Duodenal mucosa (tissue), 2 donors: ENCODE measurements around the gene MCEE.
"Not testable (repeated sequence)": the region's sequence is repeated elsewhere in the genome, so short reads cannot be mapped to it uniquely, and the experiment has no call there.

ENCODE experiments used
- H3K27ac ChIP-seq: one replicate; pipeline ENCODE4 v1.7.0; 2013; ENCODE audit warnings: low read depth, low read length
- H3K27me3 ChIP-seq, 2 donors: one replicate each; pipeline ENCODE4 v1.7.0; 2013; ENCODE audit warnings: low read length in 2 of 2, control low read depth in 1 of 2; ENCODE audit not compliant: insufficient read depth in 2 of 2, control insufficient read depth in 1 of 2
- H3K36me3 ChIP-seq, 2 donors: one replicate each; pipeline ENCODE4 v1.7.0; 2013; ENCODE audit warnings: low read length in 2 of 2, control low read depth in 1 of 2; ENCODE audit not compliant: insufficient read depth in 2 of 2, control insufficient read depth in 1 of 2
- H3K4me1 ChIP-seq, 2 donors: one replicate each; pipeline ENCODE4 v1.7.0; 2013; ENCODE audit warnings: low read length in 2 of 2, control low read depth in 1 of 2; ENCODE audit not compliant: insufficient read depth in 2 of 2, control insufficient read depth in 1 of 2
- H3K4me3 ChIP-seq, 2 donors: one replicate each; pipeline ENCODE4 v1.7.0; 2013; ENCODE audit warnings: low read length in 2 of 2, low read depth in 1 of 2
- H3K9ac ChIP-seq, 2 donors: one replicate each; pipeline ENCODE4 v1.7.0; 2013; ENCODE audit warnings: low read length in 2 of 2, low read depth in 1 of 2
- H3K9me3 ChIP-seq, 2 donors: one replicate each; pipeline ENCODE4 v1.7.0; 2013; ENCODE audit warnings: low read length in 2 of 2, control low read depth in 1 of 2; ENCODE audit not compliant: control insufficient read depth in 1 of 2

Gene MCEE

GRCh38 chr2:71153585-71154224 lies 23.7 kb upstream of the MCEE start:
- Histone ChIP-seq H3K9me3 (no peaks in the 10 kb centered on the region), H3K9ac (no peak overlapping the region), H3K36me3 (peaks cover 13 to 23% of the 10 kb centered on the region in 2 donors), H3K4me1 (peaks cover 0 to 3% of the 10 kb centered on the region in 2 donors), H3K4me3 (no peak overlapping the region), H3K27ac (no peak overlapping the region), H3K27me3 (peaks cover 0 to 7% of the 10 kb centered on the region in 2 donors)

GRCh38 chr2:71151620-71152019 lies 21.6 kb upstream of the MCEE start:
- H3K27me3 ChIP-seq = peaks cover 0 to 2% of the 10 kb centered on the region in 2 donors
- H3K27ac ChIP-seq = no peak overlapping the region
- no peak overlapping the region for H3K9ac ChIP-seq
- H3K36me3 ChIP-seq = peaks cover 19 to 44% of the 10 kb centered on the region in 2 donors
- no peaks in the 10 kb centered on the region for H3K9me3 ChIP-seq
- H3K4me3 ChIP-seq = no peak overlapping the region
- no peaks in the 10 kb centered on the region for H3K4me1 ChIP-seq

GRCh38 chr2:71150082-71150816 lies 20.2 kb upstream of the MCEE start:
- H3K9me3 ChIP-seq = no peaks in the 10 kb centered on the region
- no peak overlapping the region for H3K27ac ChIP-seq
- no peak overlapping the region for H3K4me3 ChIP-seq
- H3K27me3 ChIP-seq = no peaks in the 10 kb centered on the region
- no peaks in the 10 kb centered on the region for H3K4me1 ChIP-seq
- no peak overlapping the region for H3K9ac ChIP-seq
- peaks cover 26 to 56% of the 10 kb centered on the region in 2 donors for H3K36me3 ChIP-seq

GRCh38 chr2:71148506-71149063 lies 18.6 kb upstream of the MCEE start:
- Histone ChIP-seq H3K27ac (no peak overlapping the region), H3K27me3 (no peaks in the 10 kb centered on the region), H3K9me3 (no peaks in the 10 kb centered on the region), H3K9ac (no peak overlapping the region), H3K4me1 (no peaks in the 10 kb centered on the region), H3K4me3 (no peak overlapping the region), H3K36me3 (peaks cover 41 to 72% of the 10 kb centered on the region in 2 donors)

- H3K4me1 ChIP-seq = no peaks in the 10 kb centered on the region
- H3K36me3 ChIP-seq = peaks cover 54 to 93% of the 10 kb centered on the region in 2 donors
- no peak overlapping the region for H3K27ac ChIP-seq
- H3K9me3 ChIP-seq = no peaks in the 10 kb centered on the region
- no peaks in the 10 kb centered on the region for H3K27me3 ChIP-seq
- H3K4me3 ChIP-seq = no peak overlapping the region
- H3K9ac ChIP-seq = no peak overlapping the region
Measured at GRCh38 chr2:71143782-71144181, 13.8 kb upstream of the MCEE start.

GRCh38 chr2:71136174-71136573 lies 6.1 kb upstream of the MCEE start:
- no peak overlapping the region for H3K9ac ChIP-seq
- H3K27me3 ChIP-seq = no peaks in the 10 kb centered on the region
- peaks cover 7 to 14% of the 10 kb centered on the region in 2 donors for H3K4me1 ChIP-seq
- H3K27ac ChIP-seq = no peak overlapping the region
- H3K4me3 ChIP-seq = no peak overlapping the region
- H3K36me3 ChIP-seq = peaks cover 26 to 69% of the 10 kb centered on the region in 2 donors
- no peaks in the 10 kb centered on the region for H3K9me3 ChIP-seq

GRCh38 chr2:71133603-71134002 lies 3.6 kb upstream of the MCEE start:
- Histone ChIP-seq H3K9ac (no peak overlapping the region), H3K4me3 (no peak overlapping the region), H3K27me3 (no peaks in the 10 kb centered on the region), H3K27ac (no peak overlapping the region), H3K4me1 (peaks cover 7 to 16% of the 10 kb centered on the region in 2 donors), H3K36me3 (peaks cover 5 to 47% of the 10 kb centered on the region in 2 donors), H3K9me3 (no peaks in the 10 kb centered on the region)

GRCh38 chr2:71131387-71132166 lies 1.5 kb upstream of the MCEE start:
- not testable (repeated sequence) for H3K9me3 ChIP-seq, H3K27ac ChIP-seq, H3K27me3 ChIP-seq
- peak overlapping the region; percentile 96 to 100 for H3K4me3 ChIP-seq
- H3K4me1 ChIP-seq = peaks cover 14 to 21% of the 10 kb centered on the region in 2 donors
- peaks cover 0 to 28% of the 10 kb centered on the region in 2 donors for H3K36me3 ChIP-seq
- H3K9ac ChIP-seq = peak overlapping the region; percentile 57 to 88

GRCh38 chr2:71130905-71131244 lies 846 bp upstream of the MCEE start:
- Histone ChIP-seq H3K4me1 (peaks cover 14 to 21% of the 10 kb centered on the region in 2 donors), H3K27me3 (no peaks in the 10 kb centered on the region), H3K27ac (no peak overlapping the region), H3K9ac (peak overlapping the region; percentile 85 to 88), H3K9me3 (no peaks in the 10 kb centered on the region), H3K4me3 (peak overlapping the region; percentile 96 to 100), H3K36me3 (peaks cover 0 to 23% of the 10 kb centered on the region in 2 donors)

- Histone ChIP-seq H3K9me3 (no peaks in the 10 kb centered on the region), H3K4me3 (peak overlapping the region; percentile 96 to 100), H3K9ac (peak overlapping the region; percentile 88 to 99), H3K27ac (peak overlapping the region; percentile 84), H3K4me1 (peaks cover 14 to 21% of the 10 kb centered on the region in 2 donors), H3K36me3 (peaks cover 0 to 18% of the 10 kb centered on the region in 2 donors), H3K27me3 (no peaks in the 10 kb centered on the region)
Measured at GRCh38 chr2:71129902-71130151, 202 bp downstream of the MCEE start.
